Mammary microvascular endothelial cell (primary cell): ENCODE results near the gene TRAT1. TPM values are rescaled to one million over a fixed set of nuclear protein-coding genes. Genes with fewer than 3 reads are reported as not detected.

Experiments
- total RNA-seq: library from RNA; depleted of rRNA; stranded (reverse); fragments of >200 nt; gene quantifications from 2 replicates; pipeline ENCODE4 v1.2.3, GENCODE V29; 2015

The TRAT1 gene
- not detected in 2 replicates for total RNA-seq

GRCh38 chr3:108822123-108822897 lies at the start of gene TRAT1:
TSS of gene TRAT1 (plus strand) at chr3:108822786. CDS start at chr3:108822928, 142 bp downstream.

Other genes starting within 250 kb of the TRAT1 start
- 27.8 and 29.7 TPM in 2 replicates for gene CIP2A, start 233.3 kb upstream of the TRAT1 start, total RNA-seq
- 4.4 and 4.9 TPM in 2 replicates for gene DZIP3, start 233.1 kb upstream of the TRAT1 start, total RNA-seq
- not detected in 2 replicates for gene RETNLB, start 65.4 kb upstream of the TRAT1 start, total RNA-seq
- gene GUCA1C, start 131.1 kb downstream of the TRAT1 start, total RNA-seq: not detected in 2 replicates